CD14-positive monocyte (primary cell): Measurements from ENCODE around the gene SLC27A2. TPM values are rescaled to one million over a fixed set of nuclear protein-coding genes. Genes with fewer than 3 reads are reported as not detected.
"Not testable (repeated sequence)": the region's sequence is repeated elsewhere in the genome, so short reads cannot be mapped to it uniquely, and the experiment has no call there.

Source experiments
- DNase-seq, 3 donors: peaks; one replicate each; pipeline ENCODE4 v3.0.0-alpha.2; 2011 to 2022
- H2AFZ ChIP-seq: 2 replicates; pipeline ENCODE4 v1.6.0; 2012; ENCODE audit warnings: mild to moderate bottlenecking, low read depth, low read length, inconsistent platforms; ENCODE audit not compliant: insufficient read depth, poor library complexity, severe bottlenecking
- H3K27ac ChIP-seq, 2 donors: 1 replicate in 1 of 2; 2 replicates in 1 of 2; pipeline ENCODE4 v1.5.1; 2012 to 2013; ENCODE audit warnings: low read length in 2 of 2, control low read depth in 1 of 2, inconsistent platforms in 1 of 2, low read depth in 1 of 2, mild to moderate bottlenecking in 1 of 2
- H3K27me3 ChIP-seq, 2 donors: one replicate each; pipeline versions ENCODE4 v1.6.0 to v1.6.1; 2011 to 2013; ENCODE audit warnings: low read length in 2 of 2; ENCODE audit not compliant: control insufficient read depth in 2 of 2, insufficient read depth in 2 of 2
- H3K36me3 ChIP-seq, 2 donors: replicated peaks in 1 of 2; 1 replicate in 1 of 2; 2 replicates in 1 of 2; pipeline versions ENCODE4 v1.5.1 to v1.6.1; 2012 to 2013; ENCODE audit warnings: low read length in 2 of 2, control low read depth in 1 of 2, inconsistent platforms in 1 of 2, mild to moderate bottlenecking in 1 of 2; ENCODE audit not compliant: insufficient read depth in 2 of 2, control insufficient read depth in 1 of 2
- H3K4me1 ChIP-seq, 2 donors: 1 replicate in 1 of 2; 2 replicates in 1 of 2; pipeline versions ENCODE4 v1.5.1 to v1.6.1; 2012 to 2013; ENCODE audit warnings: low read length in 2 of 2, control low read depth in 1 of 2, inconsistent platforms in 1 of 2, mild to moderate bottlenecking in 1 of 2, moderate library complexity in 1 of 2; ENCODE audit not compliant: insufficient read depth in 2 of 2, control insufficient read depth in 1 of 2
- H3K4me2 ChIP-seq: replicated peaks from 2 replicates; pipeline ENCODE3; 2012; ENCODE audit warnings: low read length, moderate library complexity, mild to moderate bottlenecking; ENCODE audit not compliant: poor library complexity, severe bottlenecking; ENCODE audit errors: extremely low read depth
- H3K4me3 ChIP-seq, 3 experiments: fragments of 200-600 bp in 1 of 3; sonication (generic) in 1 of 3; replicated peaks in 1 of 3; 1 replicate in 2 of 3; 2 replicates in 1 of 3; pipeline ENCODE4 v1.5.1; 2011 to 2013; ENCODE audit warnings: low read length in 3 of 3, mild to moderate bottlenecking in 3 of 3, control low read depth in 2 of 3, low read depth in 2 of 3, inconsistent platforms in 1 of 3, moderate library complexity in 1 of 3
- H3K79me2 ChIP-seq: 2 replicates; pipeline ENCODE4 v1.6.0; 2012; ENCODE audit warnings: mild to moderate bottlenecking, control low read depth, inconsistent platforms, low read length, moderate library complexity; ENCODE audit not compliant: insufficient read depth
- H3K9ac ChIP-seq: 2 replicates; pipeline ENCODE4 v1.6.0; 2017; ENCODE audit warnings: low read length, mild to moderate bottlenecking; ENCODE audit not compliant: insufficient read depth, poor library complexity, severe bottlenecking
- H3K9me3 ChIP-seq, 2 donors: replicated peaks in 1 of 2; 1 replicate in 1 of 2; 2 replicates in 1 of 2; pipeline versions ENCODE4 v1.5.1 to v1.6.1; 2012 to 2013; ENCODE audit warnings: low read length in 2 of 2, control low read depth in 1 of 2; ENCODE audit not compliant: control insufficient read depth in 1 of 2, insufficient read depth in 1 of 2
- H4K20me1 ChIP-seq: 2 replicates; pipeline ENCODE4 v1.6.0; 2012; ENCODE audit warnings: mild to moderate bottlenecking, low read length, control low read depth, moderate library complexity; ENCODE audit not compliant: insufficient read depth
- H3K27ac Mint-ChIP-seq, 7 donors: one replicate each; pipeline ENCODE4 v1.8.0; 2020; ENCODE audit warnings: mild to moderate bottlenecking in 7 of 7, mixed read lengths in 7 of 7, moderate library complexity in 6 of 7, inconsistent platforms in 2 of 7
- H3K27me3 Mint-ChIP-seq, 3 donors: one replicate each; pipeline ENCODE4 v1.8.0; 2021 to 2022; ENCODE audit warnings: low read depth in 3 of 3, mild to moderate bottlenecking in 3 of 3, mixed read lengths in 3 of 3, moderate library complexity in 3 of 3, inconsistent platforms in 1 of 3
- H3K36me3 Mint-ChIP-seq, 2 donors: one replicate each; pipeline ENCODE4 v1.8.0; 2020; ENCODE audit warnings: mixed read lengths in 2 of 2, inconsistent platforms in 1 of 2, mild to moderate bottlenecking in 1 of 2
- H3K4me1 Mint-ChIP-seq: one replicate; pipeline ENCODE4 v1.8.0; 2020; ENCODE audit warnings: mild to moderate bottlenecking, mixed read lengths
- H3K4me3 Mint-ChIP-seq, 2 donors: one replicate each; pipeline ENCODE4 v1.8.0; 2020; ENCODE audit warnings: mild to moderate bottlenecking in 2 of 2, mixed read lengths in 2 of 2, moderate library complexity in 1 of 2
- H3K9me3 Mint-ChIP-seq, 7 donors: one replicate each; pipeline ENCODE4 v1.8.0; 2020 to 2022; ENCODE audit warnings: mixed read lengths in 7 of 7, mild to moderate bottlenecking in 6 of 7, moderate library complexity in 6 of 7, inconsistent platforms in 2 of 7
- WGBS: methylation state at CpG from one replicate; pipeline ENCODE4 v1.1.5; 2013; ENCODE audit warnings: missing lambda C conversion rate; ENCODE audit not compliant: insufficient coverage; 5-methylcytosine and 5-hydroxymethylcytosine counted together
- intact Hi-C, 2 donors: fragments of 100-400 bp; cut with micrococcal nuclease; formaldehyde crosslinking; loops; one replicate each; pipeline versions ENCODE4 v1.15.0 to v1.15.1; 2023
- polyA plus RNA-seq, 3 donors: library from polyadenylated mRNA; depleted of rRNA in 1 of 3; unstranded in 2 of 3; stranded (reverse) in 1 of 3; fragments of 300-500 nt in 2 of 3; fragments of >200 nt in 1 of 3; fragmentation: Illumina TruSeq in 2 of 3; gene quantifications; 1 replicate in 2 of 3; 2 replicates in 1 of 3; pipeline ENCODE4 v1.2.3, GENCODE V29; 2012 to 2021
- TF ChIP-seq, protein P1 (sequence below): fragments of 200-600 bp; IDR thresholded peaks from one replicate; pipeline ENCODE4 v1.8.0; 2022; ENCODE audit warnings: antibody characterized with exemption, mild to moderate bottlenecking

The SLC27A2 gene
- polyA plus RNA-seq, 3 donors: 0.13 TPM; not detected in 2

DNA sequence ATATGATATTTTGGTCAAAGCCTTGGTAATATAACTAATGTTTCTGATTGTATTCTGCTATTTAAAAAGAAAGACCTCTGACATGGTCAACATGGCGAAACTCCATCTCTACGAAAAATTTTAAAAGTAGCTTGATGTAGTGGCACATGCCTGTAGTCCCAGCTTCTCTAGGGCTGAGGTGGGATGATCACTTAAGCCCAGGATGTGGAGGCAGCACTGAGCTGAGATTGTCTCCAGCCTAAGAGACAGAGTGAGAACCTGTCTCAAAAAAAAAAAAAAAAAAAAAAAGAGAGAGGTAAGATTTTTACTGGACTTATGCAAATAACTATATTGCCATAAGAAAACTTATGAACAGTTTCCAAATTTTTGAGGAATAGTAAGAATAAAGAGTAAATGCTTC is 30.5 kb upstream of the SLC27A2 start:
- intact Hi-C loops: no loop called here
- TF ChIP-seq, protein P1, sequence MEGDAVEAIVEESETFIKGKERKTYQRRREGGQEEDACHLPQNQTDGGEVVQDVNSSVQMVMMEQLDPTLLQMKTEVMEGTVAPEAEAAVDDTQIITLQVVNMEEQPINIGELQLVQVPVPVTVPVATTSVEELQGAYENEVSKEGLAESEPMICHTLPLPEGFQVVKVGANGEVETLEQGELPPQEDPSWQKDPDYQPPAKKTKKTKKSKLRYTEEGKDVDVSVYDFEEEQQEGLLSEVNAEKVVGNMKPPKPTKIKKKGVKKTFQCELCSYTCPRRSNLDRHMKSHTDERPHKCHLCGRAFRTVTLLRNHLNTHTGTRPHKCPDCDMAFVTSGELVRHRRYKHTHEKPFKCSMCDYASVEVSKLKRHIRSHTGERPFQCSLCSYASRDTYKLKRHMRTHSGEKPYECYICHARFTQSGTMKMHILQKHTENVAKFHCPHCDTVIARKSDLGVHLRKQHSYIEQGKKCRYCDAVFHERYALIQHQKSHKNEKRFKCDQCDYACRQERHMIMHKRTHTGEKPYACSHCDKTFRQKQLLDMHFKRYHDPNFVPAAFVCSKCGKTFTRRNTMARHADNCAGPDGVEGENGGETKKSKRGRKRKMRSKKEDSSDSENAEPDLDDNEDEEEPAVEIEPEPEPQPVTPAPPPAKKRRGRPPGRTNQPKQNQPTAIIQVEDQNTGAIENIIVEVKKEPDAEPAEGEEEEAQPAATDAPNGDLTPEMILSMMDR: no peak
- no peaks in the 10 kb centered on the region for H3K36me3 ChIP-seq
- no peaks in the 10 kb centered on the region for H4K20me1 ChIP-seq
- no peaks in the 10 kb centered on the region for H3K9me3 ChIP-seq
- no peak overlapping the region for H3K27ac ChIP-seq
- no peaks in the 10 kb centered on the region for H3K27me3 ChIP-seq
- peaks cover 0 to 7% (median 4%) of the 10 kb centered on the region in 7 donors for H3K9me3 Mint-ChIP-seq
- no peak overlapping the region for H3K4me3 ChIP-seq
- peaks cover 7% of the 10 kb centered on the region for H3K4me1 Mint-ChIP-seq
- DNase-seq: no peak
- no peak overlapping the region for H3K4me2 ChIP-seq
- whole genome bisulfite sequencing: 92% methylated on average over 2 of the region's 2 CpGs
- no peak overlapping the region for H3K9ac ChIP-seq
- no peak overlapping the region for H2AFZ ChIP-seq
- no peak overlapping the region for H3K27ac Mint-ChIP-seq
- H3K36me3 Mint-ChIP-seq: no peaks in the 10 kb centered on the region
- no peak overlapping the region for H3K4me3 Mint-ChIP-seq
- H3K79me2 ChIP-seq: no peaks in the 10 kb centered on the region
- peaks cover 0 to 2% (median 0%) of the 10 kb centered on the region in 3 donors for H3K27me3 Mint-ChIP-seq
- H3K4me1 ChIP-seq: peaks cover 5% of the 10 kb centered on the region in 2 donors

GRCh38 chr15:50158236-50158635 is 23.8 kb upstream of the SLC27A2 start:
- H3K9me3 Mint-ChIP-seq: peaks cover 6 to 17% (median 14%) of the 10 kb centered on the region in 7 donors
- H3K79me2 ChIP-seq, H3K4me3 ChIP-seq, intact Hi-C loops, H3K4me3 Mint-ChIP-seq, H3K9ac ChIP-seq, H3K27me3 ChIP-seq, H4K20me1 ChIP-seq, H3K36me3 ChIP-seq, H3K9me3 ChIP-seq, H3K4me1 Mint-ChIP-seq, H3K36me3 Mint-ChIP-seq, H3K4me1 ChIP-seq, H3K4me2 ChIP-seq, H3K27ac Mint-ChIP-seq, H2AFZ ChIP-seq, H3K27ac ChIP-seq, H3K27me3 Mint-ChIP-seq, DNase-seq: not testable (repeated sequence)
- WGBS: 100% methylated on average over 10 of the region's 28 CpGs
